HCT116 (cell line): ENCODE results near the gene KCTD4. TPM values are rescaled to one million over a fixed set of nuclear protein-coding genes. Genes with fewer than 3 reads are reported as not detected.

Experiments used
- ATAC-seq: fragments of 200-7000 bp; cut with Tn5 transposase; 2 replicates; pipeline ENCODE4 v1.9.1; 2020; ENCODE audit warnings: mild to moderate bottlenecking, moderate library complexity
- BruUV-seq: library from RNA; stranded (reverse); fragments of 400-500 nt; replicated peaks from 2 replicates; lab custom pipeline; 2021; lab: Mats Ljungman, UMichigan
- CTCF ChIA-PET: fragments of 300-600 bp; sonication (Branson Sonifier 250); formaldehyde crosslinking; loops from one replicate; lab custom pipeline; 2021; ENCODE audit warnings: antibody characterized with exemption; lab: Charles Lee
- POLR2A ChIA-PET: fragments of 300-600, 350-600 bp; sonication (Branson Sonifier 250); formaldehyde crosslinking; loops from one replicate; lab custom pipeline; 2021; ENCODE audit warnings: antibody characterized with exemption; lab: Charles Lee
- RAD21 ChIA-PET, 2 experiments: fragments of 300-600 bp; sonication (Branson Sonifier 250); formaldehyde crosslinking; loops; one replicate each; lab custom pipeline; 2023; ENCODE audit warnings: low total read pairs in 2 of 2; ENCODE audit not compliant: uncharacterized antibody in 2 of 2, unreplicated experiment in 2 of 2, low non-redundant PET in 1 of 2; lab: Charles Lee
- DNase-seq: peaks from one replicate; pipeline ENCODE4 v3.0.0-alpha.2; 2010; ENCODE audit warnings: low read depth, low spot score
- H2AFZ ChIP-seq: fragments of 200-600 bp; shearing (Covaris generic), sonication (generic); 2 replicates; pipeline ENCODE4 v1.6.1; 2017; ENCODE audit warnings: low read depth, mixed run types, mixed read lengths, antibody characterized with exemption, low read length; ENCODE audit not compliant: poor library complexity, severe bottlenecking
- H3K27ac ChIP-seq: 2 replicates; pipeline ENCODE4 v1.5.1; 2012; ENCODE audit warnings: low read depth, low read length
- H3K27me3 ChIP-seq: fragments of 200-600 bp; sonication (generic); 2 replicates; pipeline ENCODE4 v1.6.1; 2016; ENCODE audit warnings: mixed run types, low read length, mixed read lengths; ENCODE audit not compliant: insufficient read depth
- H3K36me3 ChIP-seq, 2 experiments: fragments of 200-500 bp in 1 of 2; fragments of 200-600 bp in 1 of 2; sonication (Bioruptor generic) in 1 of 2; sonication (generic) in 1 of 2; 2 replicates each; pipeline versions ENCODE4 v1.5.1 to v1.6.1; 2014 to 2016; ENCODE audit warnings: low read length in 2 of 2, inconsistent platforms in 1 of 2, mixed read lengths in 1 of 2, mixed run types in 1 of 2; ENCODE audit not compliant: insufficient read depth in 2 of 2, control insufficient read depth in 1 of 2
- H3K4me1 ChIP-seq, 2 experiments: fragments of 200-600 bp in 1 of 2; sonication (generic) in 1 of 2; 2 replicates each; pipeline versions ENCODE4 v1.5.1 to v1.6.1; 2012 to 2017; ENCODE audit warnings: low read length in 2 of 2, inconsistent platforms in 1 of 2, mild to moderate bottlenecking in 1 of 2, mixed read lengths in 1 of 2, mixed run types in 1 of 2, moderate library complexity in 1 of 2; ENCODE audit not compliant: insufficient read depth in 2 of 2, control insufficient read depth in 1 of 2
- H3K4me2 ChIP-seq: fragments of 200-600 bp; sonication (generic); 2 replicates; pipeline ENCODE4 v1.6.1; 2017; ENCODE audit warnings: mixed run types, low read length, mixed read lengths
- H3K4me3 ChIP-seq, 2 experiments: fragments of 200-600 bp in 1 of 2; sonication (generic) in 1 of 2; replicated peaks in 1 of 2; 2 replicates each; pipeline ENCODE4 v1.5.1; 2011 to 2016; ENCODE audit warnings: low read length in 2 of 2, control low read depth in 1 of 2, low read depth in 1 of 2, mild to moderate bottlenecking in 1 of 2, mixed read lengths in 1 of 2, mixed run types in 1 of 2
- H3K79me2 ChIP-seq: fragments of 200-600 bp; sonication (generic); 2 replicates; pipeline ENCODE4 v1.6.1; 2017; ENCODE audit warnings: mild to moderate bottlenecking, mixed run types, low read length, moderate library complexity, mixed read lengths; ENCODE audit not compliant: insufficient read depth
- H3K9ac ChIP-seq: fragments of 200-600 bp; sonication (generic); 2 replicates; pipeline ENCODE4 v1.6.1; 2016; ENCODE audit warnings: low read length, mixed read lengths
- H3K9me2 ChIP-seq: fragments of 200-600 bp; sonication (generic), shearing (Covaris generic); 2 replicates; pipeline ENCODE4 v1.6.1; 2017; ENCODE audit warnings: mixed run types, mild to moderate bottlenecking, moderate library complexity; ENCODE audit not compliant: insufficient read depth
- H3K9me3 ChIP-seq, 2 experiments: fragments of 200-500 bp in 1 of 2; fragments of 200-600 bp in 1 of 2; sonication (Bioruptor generic) in 1 of 2; sonication (generic) in 1 of 2; 2 replicates each; pipeline ENCODE4 v1.6.1; 2014 to 2017; ENCODE audit warnings: low read length in 2 of 2, mixed read lengths in 2 of 2, inconsistent platforms in 1 of 2, low read depth in 1 of 2, mild to moderate bottlenecking in 1 of 2, mixed run types in 1 of 2, moderate library complexity in 1 of 2; ENCODE audit not compliant: control insufficient read depth in 1 of 2, insufficient read depth in 1 of 2
- H4K20me1 ChIP-seq: fragments of 200-600 bp; sonication (generic), shearing (Covaris generic); 2 replicates; pipeline ENCODE4 v1.6.1; 2017; ENCODE audit warnings: mixed run types, mild to moderate bottlenecking, moderate library complexity; ENCODE audit not compliant: insufficient read depth
- ATF3 ChIP-seq: IDR thresholded peaks from 2 replicates; pipeline ENCODE4 v1.6.1; 2012
- CBX3 ChIP-seq: IDR thresholded peaks from 2 replicates; pipeline ENCODE4 v1.6.1; 2012; ENCODE audit warnings: low read depth
- CEBPB ChIP-seq: IDR thresholded peaks from 2 replicates; pipeline ENCODE4 v1.6.1; 2012; ENCODE audit warnings: low read depth
- EGR1 ChIP-seq: IDR thresholded peaks from 2 replicates; pipeline ENCODE4 v1.6.1; 2012; ENCODE audit warnings: low read depth
- EZH2 ChIP-seq: fragments of 200-600 bp; sonication (generic); IDR thresholded peaks from 2 replicates; pipeline ENCODE4 v1.6.1; 2017; ENCODE audit warnings: antibody characterized with exemption, mixed run types
- EZH2phosphoT487 ChIP-seq: fragments of 200-600 bp; IDR thresholded peaks from 2 replicates; pipeline ENCODE4 v1.6.1; 2018; ENCODE audit warnings: antibody characterized with exemption, borderline replicate concordance
- FOSL1 ChIP-seq: IDR thresholded peaks from 2 replicates; pipeline ENCODE4 v1.6.1; 2012; ENCODE audit warnings: low read depth
- RAD21 ChIP-seq: IDR thresholded peaks from 2 replicates; pipeline ENCODE4 v1.6.1; 2012; ENCODE audit warnings: low read depth, mild to moderate bottlenecking
- SIN3A ChIP-seq: IDR thresholded peaks from 2 replicates; pipeline ENCODE4 v1.6.1; 2012; ENCODE audit warnings: low read depth
- SP1 ChIP-seq: IDR thresholded peaks from 2 replicates; pipeline ENCODE4 v1.6.1; 2012; ENCODE audit warnings: low read depth
- SRF ChIP-seq: IDR thresholded peaks from 2 replicates; pipeline ENCODE4 v1.6.1; 2012; ENCODE audit warnings: low read depth
- TCF7L2 ChIP-seq: IDR thresholded peaks from 2 replicates; pipeline ENCODE4 v1.7.0; 2011; ENCODE audit warnings: borderline replicate concordance, inconsistent platforms; ENCODE audit not compliant: insufficient read depth, insufficient read length; ENCODE audit errors: extremely low read depth
- YY1 ChIP-seq: IDR thresholded peaks from 2 replicates; pipeline ENCODE4 v1.6.1; 2011; ENCODE audit warnings: low read length, low read depth, moderate library complexity, mild to moderate bottlenecking; ENCODE audit not compliant: insufficient replicate concordance; ENCODE audit errors: extremely low read depth
- ZFX ChIP-seq: fragments of 450-650 bp; IDR thresholded peaks from 2 replicates; pipeline ENCODE4 v1.6.1; 2017
- ZNF274 ChIP-seq: fragments of 200-500 bp; sonication (Bioruptor generic); IDR thresholded peaks from 2 replicates; pipeline ENCODE4 v1.6.1; 2014; ENCODE audit warnings: mild to moderate bottlenecking, low read depth, low read length, inconsistent platforms
- intact Hi-C: fragments of 100-400 bp; cut with micrococcal nuclease; formaldehyde crosslinking; loops from 2 replicates; pipeline ENCODE4 v1.10.0; 2022
- total RNA-seq: library from RNA; stranded (reverse); gene quantifications from one replicate; pipeline ENCODE4 v1.2.1, GENCODE V29; 2021; ENCODE audit not compliant: unreplicated experiment
- TF ChIP-seq, protein P1 (sequence below), 3 experiments: fragments of 200-600 bp in 1 of 3; sonication (generic) in 1 of 3; IDR thresholded peaks in 2 of 3; conservative IDR thresholded peaks in 1 of 3; 2 replicates each; pipeline ENCODE4 v1.5.1; 2012 to 2017; ENCODE audit warnings: low read depth in 2 of 3, low read length in 2 of 3, antibody characterized with exemption in 1 of 3, borderline replicate concordance in 1 of 3, control low read depth in 1 of 3, mild to moderate bottlenecking in 1 of 3, mixed read lengths in 1 of 3, mixed run types in 1 of 3, moderate library complexity in 1 of 3; ENCODE audit not compliant: insufficient read depth in 1 of 3
- TF ChIP-seq, protein P2 (sequence below): IDR thresholded peaks from 2 replicates; pipeline ENCODE4 v1.6.1; 2011; ENCODE audit warnings: mild to moderate bottlenecking, low read length, moderate library complexity; ENCODE audit not compliant: insufficient replicate concordance; ENCODE audit errors: extremely low read depth
- TF ChIP-seq, protein P3 (sequence below): IDR thresholded peaks from 2 replicates; pipeline ENCODE4 v1.6.1; 2012

Gene KCTD4
- total RNA-seq, 1 experiment from 2014 or later = not detected

DNA sequence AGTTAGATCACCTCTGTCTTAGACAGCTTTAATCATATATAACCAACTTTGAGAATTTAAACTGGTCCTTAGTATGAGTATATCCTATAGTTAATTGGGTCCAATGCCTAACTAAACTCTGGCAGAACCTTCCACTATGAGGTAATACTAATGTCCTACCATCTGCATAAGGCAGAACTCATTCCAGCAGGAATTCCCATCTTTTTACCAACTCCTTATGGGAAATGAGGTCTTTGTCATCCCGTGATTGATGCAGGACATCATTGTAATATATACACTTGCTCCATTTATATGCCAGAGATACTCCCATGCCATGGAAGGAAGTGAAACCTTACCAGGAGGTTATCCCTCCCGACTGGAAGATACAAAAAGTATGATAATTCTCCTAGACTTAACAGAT lies 2.8 kb downstream of the KCTD4 start:
- POLR2A ChIA-PET = no interaction called here

More for the DNA sequence above, 2.8 kb downstream of the KCTD4 start:
- H3K9me2 ChIP-seq = no peaks in the 10 kb centered on the region
- H3K4me2 ChIP-seq = no peak overlapping the region
- peaks cover 0 to 16% of the 10 kb centered on the region in 2 experiments; a peak in 1 of 4 replicates for H3K4me1 ChIP-seq
- no TSS peak for BruUV-seq
- no peaks in the 10 kb centered on the region for H3K27me3 ChIP-seq
- DNase-seq (no peak), ATAC-seq (no peak)
- H3K27ac ChIP-seq = no peak overlapping the region
- TF ChIP-seq CEBPB (no peak), ZFX (no peak), ATF3 (no peak), YY1 (no peak), EGR1 (no peak), ZNF274 (no peak), RAD21 (no peak), CBX3 (no peak), TCF7L2 (no peak), SIN3A (no peak), EZH2 (no peak), FOSL1 (no peak), EZH2phosphoT487 (no peak), SRF (no peak), SP1 (no peak)
- TF ChIP-seq, protein P1, sequence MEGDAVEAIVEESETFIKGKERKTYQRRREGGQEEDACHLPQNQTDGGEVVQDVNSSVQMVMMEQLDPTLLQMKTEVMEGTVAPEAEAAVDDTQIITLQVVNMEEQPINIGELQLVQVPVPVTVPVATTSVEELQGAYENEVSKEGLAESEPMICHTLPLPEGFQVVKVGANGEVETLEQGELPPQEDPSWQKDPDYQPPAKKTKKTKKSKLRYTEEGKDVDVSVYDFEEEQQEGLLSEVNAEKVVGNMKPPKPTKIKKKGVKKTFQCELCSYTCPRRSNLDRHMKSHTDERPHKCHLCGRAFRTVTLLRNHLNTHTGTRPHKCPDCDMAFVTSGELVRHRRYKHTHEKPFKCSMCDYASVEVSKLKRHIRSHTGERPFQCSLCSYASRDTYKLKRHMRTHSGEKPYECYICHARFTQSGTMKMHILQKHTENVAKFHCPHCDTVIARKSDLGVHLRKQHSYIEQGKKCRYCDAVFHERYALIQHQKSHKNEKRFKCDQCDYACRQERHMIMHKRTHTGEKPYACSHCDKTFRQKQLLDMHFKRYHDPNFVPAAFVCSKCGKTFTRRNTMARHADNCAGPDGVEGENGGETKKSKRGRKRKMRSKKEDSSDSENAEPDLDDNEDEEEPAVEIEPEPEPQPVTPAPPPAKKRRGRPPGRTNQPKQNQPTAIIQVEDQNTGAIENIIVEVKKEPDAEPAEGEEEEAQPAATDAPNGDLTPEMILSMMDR (IDR thresholded peaks at IDR 0.05 in 2 of 3, conservative IDR thresholded peaks at IDR 0.05 in 1 of 3; ENCODE audit: borderline replicate concordance in 1 of 3, insufficient read depth in 1 of 3, low read depth in 2 of 3, low read length in 2 of 3) = no peak
- TF ChIP-seq, protein P2, sequence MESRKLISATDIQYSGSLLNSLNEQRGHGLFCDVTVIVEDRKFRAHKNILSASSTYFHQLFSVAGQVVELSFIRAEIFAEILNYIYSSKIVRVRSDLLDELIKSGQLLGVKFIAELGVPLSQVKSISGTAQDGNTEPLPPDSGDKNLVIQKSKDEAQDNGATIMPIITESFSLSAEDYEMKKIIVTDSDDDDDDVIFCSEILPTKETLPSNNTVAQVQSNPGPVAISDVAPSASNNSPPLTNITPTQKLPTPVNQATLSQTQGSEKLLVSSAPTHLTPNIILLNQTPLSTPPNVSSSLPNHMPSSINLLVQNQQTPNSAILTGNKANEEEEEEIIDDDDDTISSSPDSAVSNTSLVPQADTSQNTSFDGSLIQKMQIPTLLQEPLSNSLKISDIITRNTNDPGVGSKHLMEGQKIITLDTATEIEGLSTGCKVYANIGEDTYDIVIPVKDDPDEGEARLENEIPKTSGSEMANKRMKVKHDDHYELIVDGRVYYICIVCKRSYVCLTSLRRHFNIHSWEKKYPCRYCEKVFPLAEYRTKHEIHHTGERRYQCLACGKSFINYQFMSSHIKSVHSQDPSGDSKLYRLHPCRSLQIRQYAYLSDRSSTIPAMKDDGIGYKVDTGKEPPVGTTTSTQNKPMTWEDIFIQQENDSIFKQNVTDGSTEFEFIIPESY = no peak
- TF ChIP-seq, protein P3, sequence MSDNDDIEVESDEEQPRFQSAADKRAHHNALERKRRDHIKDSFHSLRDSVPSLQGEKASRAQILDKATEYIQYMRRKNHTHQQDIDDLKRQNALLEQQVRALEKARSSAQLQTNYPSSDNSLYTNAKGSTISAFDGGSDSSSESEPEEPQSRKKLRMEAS = no peak
- no peak overlapping the region for H3K4me3 ChIP-seq
- no peaks in the 10 kb centered on the region for H3K9me3 ChIP-seq
- H4K20me1 ChIP-seq = no peaks in the 10 kb centered on the region
- ChIA-PET CTCF (no interaction called here), RAD21 (no interaction called here)
- H3K36me3 ChIP-seq = no peaks in the 10 kb centered on the region
- H3K79me2 ChIP-seq = peaks cover 45% of the 10 kb centered on the region
- intact Hi-C loops = no loop called here
- H3K9ac ChIP-seq = no peak overlapping the region
- H2AFZ ChIP-seq = no peak overlapping the region
